Measurements from ENCODE around the gene CSTPP1.
A peak's percentile ranks its signal among the peaks of the same experiment; 100 is the strongest.
"Not testable (repeated sequence)": the region's sequence is repeated elsewhere in the genome, so short reads cannot be mapped to it uniquely, and the experiment has no call there.

Gene CSTPP1

DNA sequence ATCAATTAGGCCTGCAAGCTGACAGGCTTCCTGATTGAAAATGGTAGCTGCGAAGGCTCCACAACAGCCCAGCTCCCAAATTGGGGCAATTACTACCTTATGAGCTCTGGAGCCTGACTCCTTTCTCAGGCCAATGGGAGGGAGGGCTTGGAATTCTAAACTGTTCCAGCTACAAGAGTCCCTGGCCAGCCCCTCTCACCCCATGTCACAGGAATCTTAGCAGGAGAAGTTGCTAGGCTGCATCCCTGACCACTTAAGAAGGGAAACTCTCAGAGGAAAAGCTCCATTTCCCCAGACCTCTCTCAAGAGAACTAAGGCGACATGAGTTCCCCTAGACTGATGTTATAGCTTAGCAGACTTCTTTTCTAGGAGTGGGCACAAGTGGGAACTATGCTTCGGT lies 23.1 kb upstream of the CSTPP1 start:
- DNase-seq, result no peak

DNA sequence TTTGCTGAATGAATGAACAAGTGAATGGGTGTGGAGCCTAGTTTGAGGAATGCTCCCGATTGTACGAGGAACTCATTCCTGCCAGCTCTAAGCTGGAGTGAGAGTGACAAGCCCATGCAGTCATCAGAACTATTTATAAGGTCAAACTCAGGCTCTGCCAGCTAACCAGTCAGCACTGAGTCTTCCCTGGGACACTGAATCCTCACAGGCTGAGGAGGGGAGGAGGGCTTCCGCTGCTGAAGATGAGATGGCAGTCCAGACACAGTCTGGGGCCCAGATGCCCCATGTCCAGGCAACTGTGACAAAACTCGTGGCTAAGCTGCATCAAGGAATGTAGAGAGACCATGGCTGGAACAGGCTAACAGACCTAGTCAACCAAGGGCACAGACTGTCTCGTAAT lies 22.2 kb upstream of the CSTPP1 start:
- DNase-seq, result no peak

DNA sequence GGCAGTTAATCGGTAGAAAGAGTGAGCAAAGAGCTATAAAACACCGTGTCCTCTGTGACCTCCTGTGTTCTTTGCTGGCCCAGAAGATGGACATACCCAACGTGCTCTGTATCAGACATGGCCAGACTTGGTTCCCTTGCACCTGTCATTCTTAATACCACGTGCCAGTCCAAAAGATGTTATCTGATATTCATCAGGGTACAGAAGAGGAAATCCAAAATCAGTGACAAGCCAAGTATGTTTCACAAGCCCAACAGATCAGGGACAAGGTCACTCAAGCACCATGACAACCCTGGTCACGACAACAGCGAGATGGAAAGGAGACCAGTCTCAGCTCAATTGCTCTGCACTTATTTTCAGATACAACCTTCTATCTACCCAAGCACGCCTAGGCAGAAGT lies 21.7 kb upstream of the CSTPP1 start:
- DNase-seq, result no peak

DNA sequence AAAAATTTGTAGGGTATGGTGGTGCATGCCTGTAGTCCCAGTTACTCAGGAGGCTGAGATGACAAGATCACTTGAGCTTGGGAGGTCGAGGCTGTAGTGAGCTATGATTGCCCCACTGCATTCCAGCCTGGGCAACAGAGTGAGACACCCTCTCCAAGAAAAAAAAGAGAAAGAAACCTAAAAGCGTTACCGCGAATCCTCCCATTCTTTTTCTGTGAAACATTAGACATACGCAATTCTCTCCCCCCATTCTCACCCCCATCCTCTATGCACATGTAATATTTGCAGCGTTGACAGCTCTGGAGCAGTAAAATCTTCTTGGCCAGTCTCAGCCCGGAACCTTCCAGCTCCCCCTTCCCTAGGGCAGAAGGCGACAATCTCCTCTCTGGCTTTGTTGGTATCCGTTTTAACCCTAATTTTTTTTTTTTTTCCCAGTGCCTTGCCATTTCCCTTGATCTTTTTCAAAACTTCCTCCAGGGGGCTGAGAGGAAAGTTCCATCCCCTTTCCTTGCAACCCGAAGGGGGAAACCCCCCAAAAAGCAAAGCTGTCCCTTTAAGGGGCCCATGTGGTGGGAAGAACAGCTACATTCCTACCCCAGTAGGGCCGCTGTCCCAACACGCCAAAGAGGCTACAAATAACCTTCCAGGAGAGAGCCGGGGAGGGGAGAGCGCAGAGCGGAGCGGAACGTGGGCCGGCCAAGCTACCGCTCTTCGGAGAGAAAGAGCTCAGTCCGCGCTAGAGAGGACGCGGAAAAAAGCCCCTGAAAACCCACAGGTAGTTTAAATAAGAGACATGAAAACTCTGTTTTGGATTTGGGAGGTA lies 20.1 kb upstream of the CSTPP1 start:
- DNase-seq, result peak in 1 of 2 donors; percentile 18

DNA sequence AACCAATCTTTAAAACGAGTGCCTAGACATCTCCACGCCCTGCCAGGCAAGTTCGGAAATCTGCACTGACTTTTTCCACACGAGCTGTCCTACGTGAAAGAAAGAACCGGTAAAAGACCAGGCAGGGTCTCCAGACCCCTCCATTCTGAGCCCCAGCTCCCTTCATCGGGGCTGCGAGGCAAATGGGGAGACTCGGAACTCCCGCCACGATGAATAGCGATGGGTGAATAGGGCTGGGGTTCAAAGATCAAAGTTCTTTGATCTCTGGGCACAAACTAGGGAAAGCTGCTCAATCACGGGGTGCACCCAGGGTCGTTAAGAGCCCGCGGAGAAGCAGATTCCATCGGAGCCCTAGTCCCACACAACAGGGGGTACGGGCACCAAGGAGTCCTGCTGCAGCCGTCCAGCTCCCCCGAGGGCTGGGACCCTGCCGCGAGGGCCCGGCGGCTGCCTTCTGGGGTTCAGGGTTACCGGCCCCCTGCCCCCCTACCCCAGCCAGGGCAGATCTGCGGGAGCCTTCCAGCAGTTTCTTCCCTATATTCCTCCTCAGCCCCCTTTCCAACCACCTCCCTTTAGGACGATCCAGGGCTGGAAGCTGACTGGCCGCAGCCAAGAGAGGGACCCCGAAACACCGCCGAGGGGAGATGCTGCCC lies 19.3 kb upstream of the CSTPP1 start:
- no peak for DNase-seq

DNA sequence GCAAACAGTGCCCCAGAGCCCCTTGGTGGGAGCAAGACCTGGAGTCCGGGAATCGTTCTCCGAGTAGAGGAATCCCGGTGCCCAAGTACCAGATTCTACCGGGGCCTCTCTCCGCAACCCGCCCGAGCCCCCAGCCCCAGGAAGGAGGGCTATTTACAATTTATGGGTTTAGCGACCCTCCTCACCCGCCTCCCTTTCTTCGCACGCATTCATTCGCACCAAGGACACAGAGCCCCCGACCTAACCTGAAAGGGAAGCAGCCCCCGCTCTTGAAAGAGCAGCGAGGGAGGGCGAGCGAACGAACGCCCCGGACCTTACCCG lies 18.8 kb upstream of the CSTPP1 start:
- DNase-seq, result no peak

DNA sequence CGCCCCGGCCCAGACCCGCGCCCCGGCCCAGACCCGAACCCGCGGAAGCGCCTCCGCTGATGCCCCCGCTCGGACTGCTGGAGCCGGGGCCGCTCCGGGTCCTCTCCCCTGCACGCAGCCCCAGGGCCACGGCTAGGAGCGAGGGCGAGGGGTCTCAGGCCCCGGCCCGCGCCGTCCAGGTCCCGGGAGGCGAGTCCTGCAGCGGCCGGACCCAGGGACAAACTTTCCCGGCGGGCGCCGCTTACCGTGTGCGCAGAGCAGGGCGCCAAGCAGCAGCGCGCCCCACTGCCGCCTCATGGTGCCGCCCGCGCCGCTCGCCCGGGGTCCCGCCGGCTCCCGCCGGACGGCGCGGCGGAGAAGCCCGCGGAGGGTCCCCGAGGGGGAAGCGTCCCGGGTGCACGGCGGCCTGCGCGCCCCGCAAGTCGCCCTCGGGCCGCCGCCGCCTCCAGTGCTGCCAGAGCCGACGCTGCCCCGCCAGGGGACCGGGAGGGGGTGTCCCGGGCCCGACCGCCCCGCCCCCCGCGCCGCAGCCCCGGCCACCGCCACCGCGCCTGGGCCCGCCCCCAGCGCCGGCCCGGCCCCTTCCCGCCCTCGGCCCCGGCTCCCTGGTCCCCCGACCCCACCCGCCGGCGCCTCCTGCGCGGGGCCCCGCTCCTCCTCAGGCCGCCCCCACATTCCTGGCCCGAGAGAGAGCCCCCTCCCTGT lies 18.3 kb upstream of the CSTPP1 start, which contains the start of gene LRP4:
Gene LRP4 (minus strand): TSS at position 468 of the 705 bp plus-strand sequence. CDS start 171 bp downstream, at position 297.
- peak in 1 of 2 donors; percentile 24 for DNase-seq

DNA sequence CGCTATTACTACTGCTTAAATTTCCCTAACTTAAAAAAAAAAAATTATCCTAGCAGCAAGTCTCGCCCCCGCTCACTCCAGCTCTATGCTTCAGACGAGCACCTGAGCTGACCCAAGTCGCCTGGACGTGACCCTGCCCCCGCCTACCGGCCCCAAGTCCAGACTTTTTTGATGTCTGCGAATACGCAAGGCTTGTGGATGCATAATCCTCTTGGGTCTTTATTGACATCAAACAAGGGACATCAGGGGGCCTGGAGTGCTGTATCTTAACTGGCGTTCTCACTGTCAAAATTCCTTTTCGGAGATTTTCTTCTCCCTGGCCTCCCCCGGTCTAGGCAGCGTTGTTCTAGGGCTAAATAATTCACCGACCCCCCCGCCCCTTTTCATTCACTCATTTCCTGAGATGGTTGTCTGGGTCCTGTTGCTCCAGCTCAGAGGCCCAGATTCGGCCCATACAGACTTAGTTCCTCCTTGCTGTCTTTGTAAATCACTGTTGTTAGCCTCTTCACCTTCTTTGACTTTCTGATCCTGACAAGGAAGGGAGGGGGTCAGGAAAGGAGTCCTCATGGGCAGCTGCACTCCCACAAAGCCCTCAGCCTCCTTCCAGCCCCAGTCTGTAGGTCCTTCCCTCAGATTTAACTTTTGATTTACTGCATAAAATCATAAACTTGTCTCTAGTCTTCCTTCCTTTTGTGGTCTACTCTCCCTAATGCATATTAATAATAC lies 17.6 kb upstream of the CSTPP1 start:
- no peak for DNase-seq

DNA sequence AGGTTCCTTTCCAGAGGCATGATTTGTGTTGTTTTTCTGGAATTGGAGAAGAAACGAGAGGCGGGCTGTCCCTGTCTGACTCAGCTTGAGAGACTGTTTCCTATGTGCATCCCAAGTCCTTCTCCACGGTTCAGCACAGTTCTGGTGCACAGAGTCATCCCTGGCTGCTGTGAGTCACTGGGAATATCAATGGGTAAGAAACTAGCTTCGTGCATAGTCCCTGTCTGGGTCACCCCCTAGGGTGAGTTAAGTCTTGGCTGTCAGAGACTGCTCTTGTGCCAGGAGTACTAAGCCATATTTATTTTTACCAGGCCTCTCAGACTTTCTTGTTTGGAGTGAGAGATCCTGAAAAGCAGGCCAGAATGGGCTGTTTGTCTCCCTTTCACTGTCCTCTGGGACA lies 15.8 kb upstream of the CSTPP1 start:
- no peak for DNase-seq

DNA sequence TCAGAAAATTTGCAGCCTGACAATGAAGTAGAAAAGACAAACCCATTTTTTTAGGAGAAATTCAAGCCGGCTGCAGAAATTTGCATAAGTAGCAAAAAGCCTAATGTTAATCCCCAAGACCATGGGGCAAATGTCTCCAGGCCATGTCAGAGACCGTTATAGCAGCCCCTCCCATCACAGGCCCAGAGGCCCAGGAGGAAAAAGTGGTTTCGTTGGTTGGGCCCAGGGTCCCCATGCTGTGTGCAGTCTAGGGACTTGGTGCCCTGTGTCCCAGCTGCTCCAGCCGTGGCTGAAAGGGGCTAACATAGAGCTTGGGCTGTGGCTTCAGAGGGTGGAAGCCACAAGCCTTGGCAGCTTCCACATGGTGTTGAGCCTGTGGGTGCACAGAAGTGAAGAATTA lies 8.6 kb upstream of the CSTPP1 start:
- not testable (repeated sequence) for DNase-seq

DNA sequence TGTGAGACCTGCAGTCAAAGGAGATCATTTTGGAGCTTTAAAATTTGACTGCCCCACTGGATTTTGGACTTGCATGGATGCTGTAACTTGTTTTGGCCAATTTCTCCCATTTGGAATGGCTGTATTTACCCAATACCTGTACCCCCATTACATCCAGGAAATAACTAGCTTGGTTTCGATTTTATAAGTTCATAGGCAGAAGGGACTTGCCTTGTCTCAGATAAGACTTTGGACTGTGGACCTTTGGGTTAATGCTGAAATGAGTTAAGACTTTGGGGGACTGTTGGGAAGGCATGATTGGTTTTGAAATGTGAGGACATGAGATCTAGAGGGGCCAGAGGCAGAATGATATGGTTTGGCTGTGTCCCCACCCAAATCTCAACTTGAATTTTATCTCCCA lies 7.9 kb upstream of the CSTPP1 start:
- not testable (repeated sequence) for DNase-seq

DNA sequence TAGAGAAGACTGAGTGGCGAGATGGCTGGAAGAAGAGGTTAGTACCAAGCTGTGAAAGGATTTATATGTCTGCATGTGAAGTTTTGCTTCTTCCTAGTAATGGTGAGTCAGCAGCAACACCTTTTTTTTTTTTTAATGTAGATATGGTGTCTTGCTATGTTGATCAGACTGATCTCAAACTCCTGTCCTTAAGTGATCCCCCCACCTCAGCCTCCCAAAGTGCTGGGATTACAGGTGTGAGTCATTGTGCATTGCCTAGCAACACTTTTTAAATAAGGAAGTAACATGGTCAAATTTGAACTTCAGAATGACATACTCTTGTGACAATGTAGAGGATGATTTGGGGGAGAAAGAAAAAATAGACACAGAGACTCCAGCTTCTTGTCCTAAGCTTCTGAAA lies 6.5 kb upstream of the CSTPP1 start:
- no peak for DNase-seq

DNA sequence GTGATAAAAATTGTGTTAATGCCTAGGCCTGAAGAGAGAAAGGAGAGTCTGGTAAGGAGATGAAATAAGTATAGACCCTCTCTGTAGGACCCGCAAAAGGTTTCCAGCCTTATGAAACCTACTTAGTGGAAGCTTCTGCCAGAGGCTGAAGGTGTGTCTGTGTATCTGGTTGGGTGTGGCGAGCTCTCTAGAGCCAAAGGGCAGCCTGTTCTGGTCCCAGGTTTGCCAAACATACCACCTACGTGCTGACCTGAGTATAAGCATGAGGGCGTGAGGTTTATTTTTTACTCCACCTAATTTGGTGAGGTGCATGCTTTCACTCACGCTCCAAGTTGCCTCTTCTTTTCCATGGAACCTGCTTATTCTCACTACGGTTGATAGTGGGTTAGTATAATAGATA lies 5.6 kb downstream of the CSTPP1 start:
- DNase-seq, result no peak

DNA sequence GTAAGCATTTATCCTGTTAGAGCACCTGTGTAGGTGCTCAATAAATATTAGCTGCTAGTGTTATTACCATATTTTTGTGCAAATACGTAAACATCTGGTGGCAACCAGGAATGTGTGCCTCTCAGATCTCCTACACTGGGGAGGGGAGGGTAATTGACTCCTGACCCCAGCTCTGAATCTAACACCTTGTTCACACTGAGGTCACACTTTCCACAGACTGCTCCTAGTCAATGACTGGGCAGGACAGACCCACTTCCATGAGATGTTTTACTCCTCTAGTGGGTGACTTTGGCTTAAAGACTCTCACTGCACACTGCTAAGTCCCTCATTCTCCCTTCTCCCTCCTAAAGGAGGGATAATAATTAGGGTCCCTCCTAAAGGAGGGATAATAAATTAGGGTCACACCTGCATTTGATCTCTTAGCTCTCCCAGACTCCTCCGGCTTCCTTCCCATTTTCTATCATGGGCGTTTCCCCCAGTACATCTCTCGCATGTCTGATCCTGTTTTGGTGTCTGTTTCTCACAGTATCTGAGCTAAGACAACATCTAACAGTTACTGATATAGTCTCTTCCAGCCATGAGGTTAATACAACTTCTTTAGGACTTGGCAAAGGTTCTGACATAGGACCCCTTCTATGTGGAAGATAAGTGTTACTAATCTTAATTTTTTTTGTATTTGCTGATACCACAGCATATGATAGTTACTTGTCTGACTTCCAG lies 8.0 kb downstream of the CSTPP1 start:
- DNase-seq, result no peak

DNA sequence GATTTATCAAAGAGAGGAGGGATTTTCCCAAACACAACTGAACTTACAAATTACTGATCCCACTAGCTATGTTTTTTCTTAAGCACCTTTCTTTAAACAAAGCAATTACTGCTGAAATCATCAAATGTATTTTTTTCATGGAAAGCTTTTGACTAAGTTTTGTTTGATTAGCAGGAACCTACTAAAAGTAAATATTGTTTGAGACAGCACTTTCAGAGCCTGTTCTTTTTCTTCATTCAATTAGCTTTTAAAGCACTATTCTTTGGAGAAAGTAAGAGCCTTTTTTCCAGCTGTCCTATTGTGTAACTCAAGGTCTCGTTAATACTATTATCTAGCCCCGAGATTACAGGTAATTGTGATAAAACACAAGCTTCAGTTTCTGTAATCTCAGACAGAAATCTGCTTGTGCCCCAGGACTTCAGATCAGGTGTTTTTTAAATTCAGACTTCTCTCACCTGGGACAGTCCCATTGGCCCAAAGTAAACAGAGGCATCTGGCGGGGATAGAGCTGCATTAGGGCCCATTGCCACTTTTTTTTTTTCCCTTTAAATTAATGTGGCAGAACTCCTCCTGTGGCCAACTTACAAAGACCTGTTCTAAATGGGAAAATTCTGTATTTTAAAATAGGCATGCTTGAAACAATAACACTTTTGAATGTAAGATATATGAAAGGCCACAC lies 11.0 kb downstream of the CSTPP1 start:
- DNase-seq, result no peak

DNA sequence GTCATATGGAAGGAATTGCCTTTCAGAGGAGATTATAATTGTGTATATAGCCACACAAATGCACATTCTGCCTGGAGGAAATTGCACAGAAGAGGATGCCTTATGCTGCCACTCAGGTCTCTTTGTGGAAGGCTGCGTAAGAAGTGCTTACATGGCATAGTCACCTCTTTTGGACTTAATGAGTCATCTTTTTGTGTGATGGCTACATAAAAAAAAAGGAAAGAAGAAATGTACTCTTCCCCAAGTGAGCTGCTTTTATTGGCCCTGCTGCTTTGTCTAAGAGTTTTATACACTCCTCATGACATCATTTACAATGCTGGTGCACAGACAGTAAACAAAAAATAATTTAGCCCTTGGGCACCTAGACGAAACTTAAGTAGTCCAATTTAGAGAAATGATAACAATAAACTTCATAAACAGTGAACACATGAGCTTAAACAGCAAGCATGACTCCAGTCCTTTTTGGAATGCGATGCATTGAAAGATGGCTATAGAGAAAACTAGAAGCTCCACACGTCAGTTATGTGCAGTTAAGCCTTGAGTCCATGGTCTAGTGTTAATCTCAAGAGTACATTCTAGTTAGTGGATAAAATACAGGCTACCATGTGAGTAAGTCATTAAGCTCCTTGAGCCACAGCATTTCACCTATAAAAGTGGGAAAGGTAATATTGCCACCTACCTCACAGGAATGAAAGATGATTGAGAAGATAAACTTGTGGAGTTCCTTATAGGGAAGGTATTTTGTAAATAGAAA lies 12.0 kb downstream of the CSTPP1 start:
- no peak for DNase-seq

DNA sequence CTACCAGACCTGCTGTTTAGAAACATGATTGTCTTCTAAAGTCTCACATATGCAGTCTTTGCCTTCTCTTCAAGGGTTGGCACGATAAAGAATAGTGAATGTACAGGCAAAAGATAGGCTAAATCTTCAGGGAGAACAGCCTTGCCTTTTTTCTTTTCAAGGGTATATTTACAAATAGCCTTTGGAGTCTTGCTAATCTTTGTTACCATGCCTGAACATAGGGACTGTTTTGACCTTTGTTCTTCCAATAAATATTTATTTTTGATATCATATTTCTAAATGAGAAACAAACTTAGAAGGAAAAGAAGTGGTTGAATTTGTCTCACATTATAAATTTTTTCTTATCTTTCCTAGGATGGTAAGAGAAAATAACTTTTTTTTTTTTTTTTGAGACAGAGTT lies 12.7 kb downstream of the CSTPP1 start:
- no peak for DNase-seq

DNA sequence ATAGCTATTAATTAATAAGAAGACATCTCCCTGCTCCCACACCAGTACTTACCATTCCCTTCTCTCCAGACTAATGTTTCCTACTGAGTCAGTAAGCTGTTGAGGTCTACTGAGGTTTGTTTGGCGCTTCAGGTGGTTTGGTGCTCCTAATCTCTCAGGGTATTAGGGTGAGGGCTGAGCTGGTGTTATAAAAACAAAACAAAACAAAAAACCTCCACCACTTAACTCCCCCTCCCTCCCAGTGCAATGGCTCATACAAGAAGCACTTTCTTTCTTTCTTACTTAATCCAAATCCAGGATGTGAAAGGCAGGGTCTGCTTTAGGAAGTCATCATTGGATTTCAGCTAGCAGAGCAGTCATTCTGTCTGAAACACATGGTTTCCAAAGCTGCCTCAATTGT lies 15.3 kb downstream of the CSTPP1 start:
- no peak for DNase-seq

DNA sequence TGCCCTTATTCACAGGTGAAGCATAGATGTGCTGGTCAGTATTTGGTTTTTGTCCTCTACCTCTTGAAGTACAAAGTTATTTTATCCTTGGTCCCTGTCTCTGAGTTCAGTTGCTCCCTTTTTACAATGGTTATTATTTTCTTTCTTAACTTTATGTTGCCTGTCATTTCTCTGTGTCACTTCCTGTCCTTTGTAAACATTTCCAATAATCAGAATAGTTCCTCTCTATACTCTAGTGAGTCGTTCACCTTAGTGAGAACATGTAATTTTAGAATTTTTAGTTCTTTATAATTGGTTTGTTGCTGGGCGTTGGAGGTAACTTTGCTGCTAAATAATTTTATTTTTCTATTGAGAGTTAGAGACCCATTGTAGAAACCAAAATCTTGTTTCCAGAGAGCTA lies 16.0 kb downstream of the CSTPP1 start:
- DNase-seq, result no peak

DNA sequence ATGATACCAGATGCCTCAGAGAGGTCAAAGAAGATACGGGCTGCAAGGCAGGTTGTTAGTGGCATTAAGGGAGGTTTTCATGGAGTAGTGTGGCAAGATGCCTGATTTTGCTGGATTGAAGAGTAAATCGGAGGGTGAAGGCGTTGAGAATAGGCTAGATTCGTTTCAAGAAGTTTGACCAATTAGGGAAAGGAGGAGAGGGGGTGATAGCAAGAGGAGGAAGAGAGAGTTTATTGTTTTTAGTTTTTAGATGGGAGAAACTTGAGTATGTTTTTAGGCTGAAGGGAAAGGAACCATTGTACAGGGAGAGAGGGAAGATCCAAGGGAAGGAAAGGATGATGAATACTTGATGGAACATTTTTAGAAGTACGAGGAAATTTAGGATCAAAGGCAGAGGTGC lies 16.5 kb downstream of the CSTPP1 start:
- no peak for DNase-seq

DNA sequence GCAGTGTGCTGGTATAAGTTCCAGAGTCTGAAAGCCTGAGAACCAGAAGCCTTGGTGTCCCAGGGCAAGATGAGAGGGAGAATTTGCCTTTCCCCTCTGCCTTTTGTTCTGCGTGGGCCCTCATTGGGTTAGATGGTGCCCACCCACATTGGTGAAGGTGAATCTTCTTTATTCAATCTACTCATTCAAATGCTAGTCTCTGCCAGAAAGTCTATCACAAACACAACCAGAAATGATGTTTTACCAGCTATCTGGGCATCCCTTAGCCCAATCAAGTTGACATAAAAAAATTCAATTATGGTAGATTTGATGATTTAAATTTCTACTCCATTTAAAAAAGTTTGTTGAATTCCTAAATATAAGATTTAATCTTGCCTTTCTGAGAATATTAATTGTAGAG lies 22.2 kb downstream of the CSTPP1 start:
- no peak for DNase-seq
